Measurements from ENCODE around the gene OTOF. TPM values are rescaled to one million over a fixed set of nuclear protein-coding genes. Genes with fewer than 3 reads are reported as not detected.
"Not testable (repeated sequence)": the region's sequence is repeated elsewhere in the genome, so short reads cannot be mapped to it uniquely, and the experiment has no call there.

The OTOF gene
- total RNA-seq, 4 donors from 2014 or later = 0.66 to 0.83 TPM; not detected in 2

DNA sequence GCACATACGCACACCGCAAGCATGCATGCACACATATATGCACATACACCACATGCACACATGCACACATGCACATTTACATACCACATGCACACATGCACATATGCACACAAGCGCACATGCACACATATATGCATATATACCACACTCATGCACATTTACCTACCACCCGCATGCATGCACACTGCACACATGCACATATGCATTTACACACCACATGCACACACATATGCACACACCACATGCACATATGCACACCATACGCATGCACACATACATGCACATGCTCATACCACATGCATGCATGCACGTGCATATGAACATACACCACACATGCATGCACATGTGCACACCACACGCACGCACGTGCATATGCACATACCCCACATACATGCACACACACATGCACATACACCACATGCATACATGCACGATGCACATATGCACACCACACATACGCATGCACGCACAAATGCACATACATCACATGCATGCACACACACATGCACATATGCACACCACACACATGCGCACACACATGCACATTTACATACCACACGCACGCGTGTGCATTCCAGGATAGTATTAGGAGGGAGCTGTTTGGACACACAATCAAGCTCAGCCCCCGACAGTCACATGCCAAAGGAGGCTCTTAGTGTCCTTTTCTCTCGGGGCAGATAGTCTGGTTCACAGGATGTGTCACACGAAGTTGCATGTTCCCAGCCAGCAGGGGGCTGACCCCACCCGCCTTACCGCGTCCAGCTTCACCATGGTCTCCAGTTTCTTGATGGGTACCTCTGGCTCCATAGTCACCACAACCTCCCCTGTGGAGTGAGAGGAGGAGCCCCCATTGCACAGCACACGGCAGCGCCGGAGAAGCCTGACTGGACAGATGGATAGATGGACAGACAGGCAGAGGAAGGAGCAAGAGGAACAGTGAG lies 5.9 kb downstream of the OTOF start:
- Histone ChIP-seq H3K4me1 (no peaks in the 10 kb centered on the region), H3K9me3 (peaks cover 0 to 7% (median 0%) of the 10 kb centered on the region in 4 donors), H3K36me3 (no peaks in the 10 kb centered on the region), H3K27me3 (no peaks in the 10 kb centered on the region), H3K4me3 (no peak overlapping the region), H3K27ac (no peak overlapping the region)
- DNase-seq = no peak
- TF ChIP-seq, protein P1, sequence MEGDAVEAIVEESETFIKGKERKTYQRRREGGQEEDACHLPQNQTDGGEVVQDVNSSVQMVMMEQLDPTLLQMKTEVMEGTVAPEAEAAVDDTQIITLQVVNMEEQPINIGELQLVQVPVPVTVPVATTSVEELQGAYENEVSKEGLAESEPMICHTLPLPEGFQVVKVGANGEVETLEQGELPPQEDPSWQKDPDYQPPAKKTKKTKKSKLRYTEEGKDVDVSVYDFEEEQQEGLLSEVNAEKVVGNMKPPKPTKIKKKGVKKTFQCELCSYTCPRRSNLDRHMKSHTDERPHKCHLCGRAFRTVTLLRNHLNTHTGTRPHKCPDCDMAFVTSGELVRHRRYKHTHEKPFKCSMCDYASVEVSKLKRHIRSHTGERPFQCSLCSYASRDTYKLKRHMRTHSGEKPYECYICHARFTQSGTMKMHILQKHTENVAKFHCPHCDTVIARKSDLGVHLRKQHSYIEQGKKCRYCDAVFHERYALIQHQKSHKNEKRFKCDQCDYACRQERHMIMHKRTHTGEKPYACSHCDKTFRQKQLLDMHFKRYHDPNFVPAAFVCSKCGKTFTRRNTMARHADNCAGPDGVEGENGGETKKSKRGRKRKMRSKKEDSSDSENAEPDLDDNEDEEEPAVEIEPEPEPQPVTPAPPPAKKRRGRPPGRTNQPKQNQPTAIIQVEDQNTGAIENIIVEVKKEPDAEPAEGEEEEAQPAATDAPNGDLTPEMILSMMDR (IDR thresholded peaks at IDR 0.05) = no peak
- TF ChIP-seq POLR2A (IDR thresholded peaks at IDR 0.05) = no peak

DNA sequence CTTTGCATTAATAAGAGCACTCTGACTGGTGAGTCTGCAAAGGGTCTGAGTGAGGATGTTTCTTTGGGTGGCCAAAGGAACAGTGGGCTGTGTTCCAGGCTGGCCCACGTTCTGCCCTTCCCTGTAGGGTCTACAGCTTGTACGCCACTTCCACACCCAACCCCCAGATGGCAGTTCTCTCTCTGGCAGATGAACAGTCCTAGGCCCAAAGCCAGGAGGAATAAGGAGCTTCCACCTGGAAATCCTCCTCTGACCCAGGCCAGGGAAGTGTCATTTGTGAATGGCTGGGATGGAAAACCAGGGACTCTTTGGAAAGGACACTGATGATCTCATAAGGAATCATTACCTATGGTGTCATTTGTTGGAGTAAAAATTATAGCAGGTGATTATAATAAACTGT lies 6.6 kb downstream of the OTOF start:
- TF ChIP-seq POLR2A (IDR thresholded peaks at IDR 0.05) = no peak
- TF ChIP-seq, protein P1 (IDR thresholded peaks at IDR 0.05) = no peak
- Histone ChIP-seq H3K36me3 (no peaks in the 10 kb centered on the region), H3K9me3 (peaks cover 0 to 7% (median 0%) of the 10 kb centered on the region in 4 donors), H3K4me1 (no peaks in the 10 kb centered on the region), H3K27me3 (no peaks in the 10 kb centered on the region), H3K27ac (no peak overlapping the region), H3K4me3 (no peak overlapping the region)
- DNase-seq = no peak

DNA sequence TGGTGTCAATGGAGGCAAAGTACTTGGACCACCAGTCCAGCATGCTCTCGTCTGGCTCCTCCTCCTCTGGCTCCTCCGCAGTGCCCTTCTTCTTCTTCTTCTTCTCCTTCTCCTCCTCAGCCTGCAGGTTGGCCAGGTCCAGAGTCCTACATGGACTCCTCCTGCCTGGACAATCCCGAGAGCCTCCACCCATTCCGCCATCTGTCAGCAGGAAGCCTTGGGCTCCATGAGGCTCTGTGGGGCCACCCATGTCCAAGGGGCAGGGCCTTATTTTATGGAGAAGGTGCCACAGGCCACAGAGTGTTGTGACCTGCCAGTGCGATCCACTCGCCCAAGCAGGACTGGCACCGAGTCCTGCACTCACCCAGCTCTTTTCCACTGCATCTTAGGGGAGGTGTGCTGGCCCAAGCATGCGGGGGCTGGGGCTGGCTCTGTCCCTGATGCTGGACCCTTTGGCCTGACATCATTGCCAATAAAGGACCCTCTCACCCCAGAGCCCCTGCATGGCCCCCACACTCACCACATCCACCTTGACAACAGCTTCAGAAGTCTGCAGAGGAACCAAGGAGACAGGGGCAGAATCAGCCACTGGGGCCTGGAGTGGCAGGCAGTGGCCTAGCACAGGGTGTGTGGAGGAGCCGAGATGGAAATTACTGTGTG lies 7.2 kb downstream of the OTOF start:
- Histone ChIP-seq H3K27me3 (no peaks in the 10 kb centered on the region), H3K27ac (no peak overlapping the region), H3K9me3 (peaks cover 0 to 7% (median 0%) of the 10 kb centered on the region in 4 donors), H3K4me3 (no peak overlapping the region), H3K36me3 (no peaks in the 10 kb centered on the region), H3K4me1 (no peaks in the 10 kb centered on the region)
- DNase-seq = no peak
- no peak for TF ChIP-seq POLR2A (IDR thresholded peaks at IDR 0.05)
- TF ChIP-seq, protein P1 (IDR thresholded peaks at IDR 0.05) = no peak

DNA sequence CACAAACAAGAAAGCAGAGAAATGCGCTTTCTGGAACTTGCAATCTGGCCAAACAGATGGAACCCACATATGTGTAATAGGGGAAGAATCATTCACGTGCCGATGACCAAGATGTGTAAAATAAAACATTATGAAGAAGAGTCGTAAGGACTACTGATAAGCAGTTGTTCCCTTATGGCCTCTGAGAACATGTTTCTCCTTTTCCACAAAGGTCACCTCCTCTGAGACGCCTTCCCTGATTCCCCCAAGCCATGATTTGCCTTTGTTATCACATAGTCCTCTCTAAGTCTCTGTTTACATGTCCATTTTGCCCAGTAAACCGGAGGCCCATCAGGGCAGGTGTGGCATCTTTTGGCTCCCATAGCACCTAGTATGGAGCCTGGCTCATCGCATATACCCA lies 8.0 kb downstream of the OTOF start:
- DNase-seq = no peak
- H3K27ac ChIP-seq = no peak overlapping the region
- H3K36me3 ChIP-seq = no peaks in the 10 kb centered on the region
- H3K9me3 ChIP-seq = peaks cover 0 to 7% (median 0%) of the 10 kb centered on the region in 4 donors
- no peaks in the 10 kb centered on the region for H3K27me3 ChIP-seq
- no peak overlapping the region for H3K4me3 ChIP-seq
- no peaks in the 10 kb centered on the region for H3K4me1 ChIP-seq
- no peak for TF ChIP-seq POLR2A (IDR thresholded peaks at IDR 0.05)
- TF ChIP-seq, protein P1 (IDR thresholded peaks at IDR 0.05) = no peak

DNA sequence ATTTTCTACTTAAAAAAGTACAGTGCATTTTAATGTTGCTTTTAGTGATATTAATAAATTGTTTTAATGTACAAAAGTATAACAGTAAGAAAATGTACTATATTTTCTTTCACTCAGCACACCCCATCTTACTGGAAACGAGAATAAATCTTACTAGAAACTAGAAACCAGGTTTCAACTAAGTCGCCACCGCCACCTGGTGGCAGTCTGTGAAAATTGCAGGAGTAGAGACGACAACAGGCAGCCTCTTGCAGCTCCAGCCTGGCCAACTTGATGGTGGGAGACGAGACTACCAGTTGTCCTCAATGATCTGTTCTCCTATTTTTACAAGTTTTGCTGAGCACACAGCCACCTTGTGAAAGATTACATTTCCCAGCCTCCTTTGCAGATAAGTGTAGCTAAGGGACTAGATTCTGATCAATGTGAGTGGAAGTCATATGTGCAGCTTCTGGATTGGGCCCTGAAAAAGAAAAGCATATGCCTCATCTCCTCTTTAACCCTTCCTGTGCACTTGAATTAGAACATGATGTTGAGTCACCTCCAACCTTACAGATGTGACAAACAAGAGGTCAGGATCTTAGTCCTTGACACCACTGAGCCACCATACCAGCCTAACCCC lies 8.7 kb downstream of the OTOF start:
- Histone ChIP-seq H3K9me3 (peaks cover 0 to 7% (median 0%) of the 10 kb centered on the region in 4 donors), H3K36me3 (no peaks in the 10 kb centered on the region), H3K27ac (no peak overlapping the region), H3K4me1 (no peaks in the 10 kb centered on the region), H3K27me3 (no peaks in the 10 kb centered on the region), H3K4me3 (no peak overlapping the region)
- peak in 2 of 3 donors; percentile 78 to 84 for DNase-seq
- TF ChIP-seq POLR2A (IDR thresholded peaks at IDR 0.05) = no peak
- TF ChIP-seq, protein P1 (IDR thresholded peaks at IDR 0.05) = peak in 5 of 6 experiments; percentile 15 to 87 (median 78)

DNA sequence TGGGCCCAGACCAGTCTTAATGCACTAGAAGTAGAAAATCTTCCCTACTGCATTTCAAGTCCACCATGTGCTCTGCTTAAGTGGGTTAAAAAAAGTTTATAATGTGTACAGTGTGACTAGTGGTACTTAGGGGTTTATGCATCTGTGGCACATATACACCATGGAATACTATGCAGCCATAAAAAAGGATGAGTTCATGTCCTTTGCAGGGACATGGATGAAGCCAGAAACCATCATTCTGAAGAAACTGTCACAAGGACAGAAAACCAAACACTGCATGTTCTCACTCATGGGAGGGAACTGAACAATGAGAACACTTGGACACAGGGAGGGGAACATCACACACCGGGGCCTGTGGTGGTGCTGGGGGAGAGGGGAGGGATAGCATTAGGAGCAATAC lies 9.4 kb downstream of the OTOF start:
- not testable (repeated sequence) for H3K4me1 ChIP-seq, H3K27ac ChIP-seq, H3K36me3 ChIP-seq, H3K4me3 ChIP-seq, DNase-seq, H3K27me3 ChIP-seq, H3K9me3 ChIP-seq
